Stimulated activated CD4-positive, alpha-beta T cell treated with anti-CD3 and anti-CD28 coated beads, Interleukin-1b, Interleukin-23, amount 100 ng/mL, for 4 hours (primary cell): ENCODE data around the gene RNU2-63P.
"Not testable (repeated sequence)": the region's sequence is repeated elsewhere in the genome, so short reads cannot be mapped to it uniquely, and the experiment has no call there.

Experiments used
- DNase-seq, 2 donors: peaks; one replicate each; pipeline ENCODE4 v3.0.0-alpha.2; 2020; ENCODE audit warnings: low read depth in 2 of 2

The RNU2-63P gene

DNA sequence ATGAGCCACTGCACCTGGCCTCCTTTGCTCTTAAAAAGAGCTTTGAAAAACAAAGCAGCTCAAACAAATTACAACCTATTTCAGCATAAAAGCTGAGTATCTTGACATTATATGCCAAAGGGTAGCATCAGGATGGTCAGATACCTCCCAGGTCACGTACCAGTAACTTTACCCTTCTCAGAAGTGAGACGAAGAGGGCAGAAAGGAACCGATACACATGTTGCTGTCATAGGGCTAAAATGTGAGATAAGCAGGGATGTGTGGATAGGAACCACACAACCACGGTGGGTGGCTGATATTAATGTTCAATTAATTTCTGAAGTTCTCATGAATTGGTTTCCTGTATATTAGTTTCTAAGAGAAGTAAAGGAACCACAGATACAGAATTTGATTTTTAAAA, 12.6 kb upstream of the RNU2-63P start:
- DNase-seq, result no peak

DNA sequence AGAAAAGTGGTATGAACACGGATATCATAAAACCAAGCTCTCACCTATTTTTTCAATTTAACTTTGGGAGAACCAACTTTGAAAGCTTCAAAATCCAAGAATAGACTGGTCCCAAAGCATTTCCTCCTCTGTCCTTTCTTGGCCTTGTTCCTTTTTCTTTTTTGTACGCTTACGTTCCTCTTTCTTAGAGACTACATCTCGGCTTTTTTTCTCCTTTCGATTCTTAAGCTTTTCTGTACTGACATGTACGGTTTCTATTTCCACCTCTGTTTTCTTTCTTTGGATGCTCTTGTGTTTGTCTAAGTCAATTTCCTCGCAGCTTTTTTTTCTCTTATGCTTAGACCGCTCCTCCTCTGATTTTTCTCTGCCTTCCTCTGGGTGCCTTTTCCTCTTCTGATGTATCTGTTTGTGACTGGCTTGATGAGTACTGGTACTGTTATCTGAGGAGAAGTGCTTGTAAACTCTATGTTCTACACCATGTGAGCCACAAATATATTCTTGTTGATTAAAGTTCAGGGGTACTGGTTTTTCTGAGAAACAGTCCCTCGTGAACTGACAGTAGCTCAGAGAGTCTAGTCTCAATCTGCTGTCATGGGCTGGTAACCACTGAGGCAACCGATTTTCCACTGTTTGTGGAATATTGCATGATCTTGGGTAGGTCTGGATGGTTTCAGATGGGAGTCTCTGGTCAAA, 11.5 kb upstream of the RNU2-63P start:
- no peak for DNase-seq

DNA sequence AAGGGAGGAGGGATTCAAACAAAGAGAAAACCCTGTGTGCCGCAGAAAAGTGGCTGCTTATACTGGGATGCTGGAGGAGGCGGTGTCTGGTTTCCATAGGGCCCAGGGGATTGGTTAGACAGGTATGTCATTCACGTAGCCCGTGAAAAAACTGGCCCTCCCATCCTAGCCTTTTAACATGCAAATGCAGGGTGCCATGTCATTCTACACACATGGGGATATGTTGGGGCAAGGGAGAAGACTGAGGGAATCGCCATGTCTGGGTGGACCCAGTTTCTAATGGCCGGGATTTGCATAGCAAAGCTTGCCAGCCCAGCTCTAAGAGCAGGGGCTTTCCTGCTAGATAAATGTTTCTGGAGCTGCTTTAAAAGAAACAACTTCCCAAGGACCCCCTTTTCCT, 8.2 kb upstream of the RNU2-63P start:
- no peak for DNase-seq

DNA sequence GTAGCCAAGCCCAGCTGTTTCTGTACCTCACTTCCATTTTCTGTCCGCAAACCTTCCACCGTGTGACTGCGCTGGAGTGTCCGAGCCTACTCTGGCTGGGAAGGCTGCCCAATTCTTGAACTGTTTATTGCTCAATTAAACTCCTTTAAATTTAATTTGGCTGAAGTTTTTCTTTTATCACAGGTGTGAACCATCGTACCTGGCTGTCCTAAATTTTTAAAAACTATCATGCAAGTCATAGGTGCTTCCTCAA, 6.2 kb upstream of the RNU2-63P start:
- DNase-seq, result no peak

DNA sequence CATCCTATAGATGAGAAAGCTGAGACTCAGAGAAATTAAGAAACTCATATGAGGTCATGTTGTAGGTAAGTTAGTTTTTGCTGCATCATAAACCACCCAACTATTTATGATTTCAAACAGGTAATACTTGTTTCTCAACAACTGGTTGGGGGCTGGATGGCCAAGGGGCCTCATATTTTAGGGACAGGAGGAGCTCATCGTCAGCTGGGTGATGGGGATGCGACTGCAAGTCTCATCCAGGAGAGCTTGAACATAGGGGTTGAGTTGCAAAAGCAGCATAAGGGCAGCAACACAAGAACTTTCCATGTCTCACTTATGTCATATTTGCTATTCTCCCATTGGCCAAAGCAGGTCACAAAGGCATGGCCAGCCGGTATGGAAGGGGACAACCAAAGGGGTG, 3.6 kb upstream of the RNU2-63P start:
- no peak for DNase-seq

DNA sequence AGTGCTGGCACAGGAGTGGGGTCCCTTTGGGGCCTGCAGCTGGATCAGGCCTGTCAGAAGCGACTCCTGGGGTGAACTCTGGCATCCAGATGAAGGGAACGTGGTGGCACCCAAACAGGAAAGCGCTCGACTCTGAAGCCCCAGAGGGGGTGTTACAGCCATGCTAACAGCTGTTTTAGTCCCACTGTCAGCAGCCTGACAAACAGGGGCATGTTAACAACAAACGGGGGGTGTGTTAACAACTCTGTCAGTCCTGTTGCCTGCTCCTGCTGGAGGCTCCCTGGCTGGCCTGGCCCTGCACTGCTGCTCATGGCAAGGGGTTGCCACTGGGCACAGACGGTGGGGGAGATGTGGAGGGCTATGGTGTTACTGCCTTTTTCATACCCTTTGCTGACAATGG, 2.6 kb upstream of the RNU2-63P start:
- no peak for DNase-seq

DNA sequence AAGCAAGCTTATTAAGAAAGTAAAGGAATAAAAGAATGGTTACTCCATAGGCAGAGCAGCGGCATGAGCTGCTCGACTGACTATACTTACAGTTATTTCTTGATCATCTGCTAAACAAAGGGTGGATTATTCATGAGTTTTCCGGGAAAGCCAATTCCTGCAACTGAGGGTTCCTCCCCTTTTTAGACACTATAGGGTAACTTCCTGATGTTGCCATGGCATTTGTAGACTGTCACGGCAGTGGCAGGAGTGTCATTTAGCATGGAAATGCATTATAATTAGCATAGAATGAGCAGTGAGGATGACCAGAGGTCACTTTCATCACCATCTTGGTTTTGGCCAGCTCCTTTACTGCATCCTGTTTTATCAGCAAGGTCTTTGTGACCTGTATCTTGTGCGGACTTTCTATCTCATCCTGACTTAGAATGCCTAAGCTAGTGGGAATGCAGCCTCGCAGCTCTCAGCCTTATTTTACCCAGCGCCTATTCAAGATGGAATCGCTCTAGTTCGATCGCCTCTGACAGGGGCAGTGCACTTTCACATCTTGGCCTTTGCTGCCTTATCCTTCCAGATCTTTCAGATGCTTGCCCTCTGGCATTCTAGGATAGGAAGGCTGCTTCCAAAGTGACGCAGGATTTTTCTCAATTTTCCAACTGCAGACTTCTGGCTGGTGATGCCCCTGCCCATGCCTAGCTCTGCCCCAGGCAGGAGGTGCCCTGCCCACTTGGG, 1.9 kb upstream of the RNU2-63P start:
- not testable (repeated sequence) for DNase-seq

DNA sequence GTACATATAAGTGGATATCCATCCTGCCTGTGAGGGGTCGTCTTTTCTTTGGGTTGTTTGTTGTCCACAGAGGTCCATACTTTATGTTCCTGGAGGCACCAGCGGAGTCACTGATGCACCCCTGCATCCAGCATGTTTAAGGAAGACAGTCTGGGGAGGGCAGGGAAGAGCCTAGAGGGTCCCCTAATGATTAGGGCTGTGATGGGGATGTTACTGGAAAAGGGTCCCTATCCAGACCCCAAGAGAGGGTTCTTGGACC, 1.4 kb upstream of the RNU2-63P start:
- not testable (repeated sequence) for DNase-seq

DNA sequence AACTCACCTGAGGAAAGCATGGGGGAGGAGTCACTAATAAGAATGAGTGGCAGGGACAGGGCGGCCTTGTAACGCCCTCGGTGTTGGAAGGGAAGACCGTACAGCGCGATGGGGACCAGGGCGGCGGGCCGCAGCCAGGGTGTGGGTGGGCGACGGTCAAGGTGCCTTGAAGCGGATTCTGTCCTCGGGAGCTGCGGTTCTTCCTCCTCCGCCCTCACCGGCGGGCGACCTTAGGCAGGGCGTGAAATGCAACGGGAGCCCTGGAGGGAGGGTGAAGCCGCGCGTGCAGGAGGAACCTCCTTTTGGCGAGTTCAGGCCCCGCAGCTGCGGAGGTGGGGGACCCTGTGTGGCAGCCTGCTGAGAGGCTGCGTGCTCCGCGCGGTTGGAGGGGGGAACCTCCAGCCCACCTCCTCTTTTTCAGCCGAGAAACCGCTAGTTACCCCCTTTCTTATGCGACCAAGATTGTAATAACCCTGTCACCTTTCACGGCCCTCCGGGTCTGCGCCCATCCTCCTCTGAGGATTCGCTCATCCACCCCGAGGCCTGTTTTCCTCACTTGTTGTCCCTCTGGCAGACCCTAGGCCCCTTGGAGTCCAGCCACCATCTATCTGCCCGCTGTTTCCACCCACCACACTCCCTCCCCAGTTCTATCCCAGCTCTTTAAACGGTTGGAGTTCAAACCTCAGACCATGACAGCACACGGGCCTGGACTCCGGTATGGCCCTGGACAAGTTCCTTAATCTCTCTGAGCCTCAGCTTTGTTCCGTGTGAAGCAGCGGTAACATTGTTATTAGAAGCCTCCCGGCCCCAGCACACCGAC, 823 bp upstream of the RNU2-63P start:
- DNase-seq, result no peak

DNA sequence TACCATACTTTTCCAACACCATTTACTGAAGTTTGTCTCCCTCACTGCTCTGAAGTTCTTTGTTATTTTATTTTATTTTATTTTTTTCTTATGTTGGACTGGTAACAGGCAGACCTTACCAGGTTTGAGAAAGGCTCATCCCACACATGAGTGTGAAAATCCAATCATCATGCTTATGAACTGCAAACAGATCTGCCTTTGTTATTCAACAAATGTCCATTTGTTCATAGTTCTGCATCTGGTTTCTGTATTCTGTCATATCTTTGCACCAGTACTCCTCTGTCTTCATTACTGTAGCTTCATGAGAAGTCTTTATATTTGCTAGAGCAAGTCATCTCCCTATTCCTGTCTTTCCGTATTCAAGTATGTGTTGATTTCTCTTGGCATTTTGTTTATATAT, 5.3 kb downstream of the RNU2-63P start:
- no peak for DNase-seq

DNA sequence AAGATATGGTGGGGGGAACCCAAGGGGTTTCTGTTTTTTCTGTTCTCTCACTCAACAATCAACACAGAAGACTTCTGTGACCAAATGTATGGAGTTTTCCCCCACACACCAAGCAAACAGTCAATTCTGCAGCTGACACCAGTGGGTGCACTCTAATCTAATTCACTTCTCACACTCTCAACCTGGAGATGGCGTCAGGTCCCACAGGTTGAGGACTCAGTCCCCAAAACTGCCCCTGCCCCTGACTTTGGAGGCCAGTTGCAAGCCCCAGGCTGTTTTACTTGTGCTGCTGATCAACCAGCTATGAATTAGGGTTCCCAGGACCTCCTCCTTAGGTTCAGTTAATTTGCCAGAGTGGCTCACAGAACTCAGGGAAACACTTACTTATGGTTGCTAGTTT, 6.2 kb downstream of the RNU2-63P start:
- no peak for DNase-seq

DNA sequence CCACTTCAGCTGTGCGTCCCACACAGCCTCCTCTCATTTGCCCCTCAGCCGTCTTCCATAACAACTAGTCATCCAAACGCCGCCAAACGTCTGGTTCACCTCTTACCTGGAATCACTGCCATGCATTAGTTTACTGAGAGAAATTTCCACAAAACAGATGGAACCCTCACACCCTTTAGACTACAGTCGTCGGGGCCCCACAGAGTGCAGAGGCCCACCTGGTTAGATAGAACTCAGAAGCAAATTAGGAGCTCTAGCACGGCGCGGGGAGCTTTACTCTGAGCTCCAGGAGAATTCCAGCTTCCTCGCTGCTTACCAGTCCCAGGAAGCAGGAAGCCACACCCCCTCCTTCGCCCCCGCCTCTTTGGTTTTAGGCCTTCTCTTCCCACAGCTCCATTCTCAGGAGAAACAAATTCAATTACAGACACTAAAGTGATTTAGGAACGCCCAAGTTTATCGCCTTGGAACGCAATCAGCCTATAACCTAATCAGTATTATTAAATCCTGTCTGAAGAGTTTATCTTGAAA, 9.4 kb downstream of the RNU2-63P start:
- no peak for DNase-seq

DNA sequence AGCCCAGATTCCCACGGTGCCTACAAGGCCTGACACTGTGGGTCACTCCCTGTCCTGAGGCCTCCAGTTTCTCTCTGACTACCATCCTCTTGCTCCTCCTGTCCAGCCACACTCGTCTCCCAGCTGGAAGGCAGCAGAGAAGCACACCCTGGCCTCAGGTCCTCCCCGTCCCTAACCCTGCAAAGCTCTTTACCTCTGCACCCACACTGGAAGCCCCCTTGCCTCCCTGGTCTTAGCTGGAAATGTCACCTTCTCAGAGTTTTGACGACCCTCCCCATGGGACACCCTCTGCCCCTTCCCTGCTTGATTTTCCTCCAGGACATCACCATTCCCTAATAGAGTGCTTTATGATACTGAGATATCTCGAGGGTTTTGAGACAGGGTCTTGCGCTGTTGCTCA, 10.6 kb downstream of the RNU2-63P start:
- DNase-seq, result no peak

DNA sequence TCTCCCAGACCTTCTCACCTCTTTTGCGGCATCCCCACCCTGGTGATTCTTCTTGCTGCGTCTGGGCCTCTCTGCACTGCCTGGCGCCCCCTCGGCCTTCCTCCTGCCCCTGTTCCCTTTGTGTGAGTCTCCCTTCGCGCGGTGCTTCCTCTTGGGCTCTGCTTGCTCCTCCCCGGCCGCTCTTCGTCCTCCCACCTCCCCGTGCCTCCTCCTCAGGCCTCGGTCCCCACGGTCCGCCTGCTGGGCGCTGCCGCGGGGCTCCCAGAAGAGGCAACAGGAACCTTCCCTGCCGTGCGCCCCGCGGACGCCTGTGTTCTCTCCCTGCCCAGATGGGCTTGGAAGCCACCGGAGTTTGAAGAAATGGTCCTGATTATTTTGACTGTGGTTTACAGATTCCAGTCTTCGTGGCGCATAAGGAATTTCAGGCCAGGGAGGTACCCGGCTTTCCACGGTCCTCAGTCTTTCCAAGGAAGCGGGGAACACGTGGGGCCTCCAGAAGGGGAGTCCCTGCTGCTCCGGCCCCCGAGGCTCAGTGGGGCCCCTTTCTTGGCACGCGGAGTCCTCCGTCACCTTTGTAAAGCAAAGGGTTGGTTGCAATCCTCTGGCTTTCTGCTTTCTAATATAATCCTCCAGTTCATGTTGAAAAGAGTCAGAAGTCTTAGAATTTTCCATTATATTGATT, 13.1 kb downstream of the RNU2-63P start:
- no peak for DNase-seq

DNA sequence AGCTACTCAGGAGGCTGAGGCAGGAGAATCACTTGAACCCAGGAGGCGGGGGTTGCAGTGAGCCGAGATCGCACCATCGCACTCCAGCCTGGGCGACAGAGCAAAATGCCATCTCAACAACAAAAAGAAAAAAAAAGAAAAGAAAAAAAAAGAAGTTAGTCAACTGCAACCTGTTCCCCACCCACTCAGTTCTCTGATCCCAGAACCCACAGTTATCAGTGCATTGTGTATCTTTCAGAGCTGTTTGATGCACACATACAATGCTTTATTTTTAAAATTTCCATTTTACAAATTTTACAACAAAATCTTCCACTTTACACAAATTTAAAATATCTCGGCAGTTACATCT, 14.0 kb downstream of the RNU2-63P start:
- no peak for DNase-seq

DNA sequence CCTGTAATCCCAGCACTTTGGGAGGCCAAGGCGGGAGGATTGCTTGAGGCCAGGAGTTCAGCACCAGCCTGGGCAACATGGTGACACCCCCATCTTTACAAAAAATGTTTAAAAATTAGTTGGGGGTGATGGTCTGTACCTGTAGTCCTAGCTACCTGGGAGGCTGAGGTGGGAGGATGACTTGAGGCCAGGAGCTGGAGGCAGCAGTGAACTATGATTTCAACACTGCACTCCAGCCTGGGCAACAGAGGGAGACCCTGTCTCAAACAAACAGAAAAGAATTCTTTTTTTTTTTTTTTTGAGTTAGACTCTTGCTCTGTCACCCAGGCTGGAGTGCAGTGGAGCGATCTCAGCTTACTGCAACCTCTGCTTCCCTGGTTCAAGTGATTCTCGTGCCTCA, 15.9 kb downstream of the RNU2-63P start:
- DNase-seq, result not testable (repeated sequence)

DNA sequence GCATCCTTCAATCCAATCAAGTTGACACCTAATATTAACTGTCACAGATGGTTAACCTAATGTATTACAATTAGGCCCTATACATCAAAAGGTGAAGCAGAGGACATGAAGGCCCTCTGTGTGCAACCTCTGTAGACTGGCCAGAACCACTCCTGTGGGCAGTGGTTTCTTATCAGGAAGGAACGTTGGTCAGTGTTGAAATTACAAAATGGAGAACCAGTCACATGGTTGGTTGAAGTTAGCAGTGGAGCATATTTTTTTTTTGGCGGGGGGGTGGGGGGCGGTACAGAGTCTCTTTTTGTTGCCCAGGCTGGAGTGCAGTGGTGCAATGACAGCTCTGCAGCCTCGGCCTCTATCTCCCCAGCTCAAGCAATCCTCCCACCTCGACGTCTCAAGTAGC, 19.8 kb downstream of the RNU2-63P start:
- no peak for DNase-seq

DNA sequence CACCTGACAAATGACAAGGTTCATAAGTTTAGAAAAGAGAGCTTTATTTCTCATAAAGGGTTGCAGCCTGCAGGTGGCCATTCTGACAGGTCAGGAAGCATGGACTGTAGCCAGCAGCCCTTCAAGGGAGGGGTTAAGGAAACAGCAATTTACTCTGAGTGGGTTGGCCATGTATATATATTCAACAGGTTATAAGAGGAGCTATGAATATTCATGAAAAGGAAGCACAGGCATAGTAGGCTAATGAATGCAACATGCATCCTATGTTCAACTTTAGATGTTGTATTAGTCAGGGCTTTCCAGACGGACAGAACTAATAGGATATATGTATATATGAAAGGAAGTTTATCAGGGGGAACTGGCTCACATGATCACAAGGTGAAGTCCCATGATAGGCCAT, 20.6 kb downstream of the RNU2-63P start:
- DNase-seq, result no peak

DNA sequence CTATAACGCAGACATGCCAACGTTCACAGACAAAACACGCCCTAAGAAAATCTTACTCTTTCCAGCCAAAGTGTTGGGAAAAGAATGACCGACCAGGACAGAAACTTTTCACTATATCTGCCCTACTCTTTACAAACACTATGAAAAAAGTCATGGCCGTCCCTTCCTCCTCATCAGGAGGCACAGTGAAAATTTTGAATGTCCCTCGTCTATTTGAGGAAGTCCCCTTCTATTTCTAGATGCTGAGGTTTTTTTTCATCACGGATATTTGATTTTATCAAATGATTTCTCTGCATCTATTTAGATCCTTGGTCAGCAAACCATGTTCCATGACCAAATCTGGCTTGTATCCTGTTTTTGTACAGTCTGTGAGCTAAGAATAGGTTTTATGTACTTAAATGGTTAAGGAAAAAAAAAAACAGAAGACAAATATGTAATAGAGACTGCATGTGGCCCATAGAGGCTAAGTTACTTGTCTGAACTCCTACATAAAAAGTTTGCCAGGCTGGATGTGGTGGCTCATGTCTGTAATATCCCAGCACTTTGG, 22.0 kb downstream of the RNU2-63P start:
- DNase-seq, result not testable (repeated sequence)

DNA sequence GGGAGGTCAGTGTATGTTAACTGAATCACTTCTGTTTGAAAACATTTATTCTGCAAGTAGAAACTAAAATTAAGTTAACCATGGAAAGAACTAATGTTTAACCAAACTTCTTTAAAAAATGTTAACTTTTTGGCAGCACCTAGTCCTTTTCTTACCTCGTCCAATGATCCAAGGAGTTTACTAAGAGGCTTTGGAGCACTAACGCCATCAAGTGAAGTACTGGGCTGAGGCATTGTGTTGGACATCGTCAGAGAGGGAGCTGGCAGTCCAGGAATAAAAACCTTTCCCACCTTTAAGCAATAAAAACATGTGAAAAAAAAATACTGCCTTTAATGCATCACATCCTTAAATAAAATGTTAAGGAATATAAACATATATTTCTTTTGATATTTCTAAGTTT, 23.8 kb downstream of the RNU2-63P start:
- not testable (repeated sequence) for DNase-seq

DNA sequence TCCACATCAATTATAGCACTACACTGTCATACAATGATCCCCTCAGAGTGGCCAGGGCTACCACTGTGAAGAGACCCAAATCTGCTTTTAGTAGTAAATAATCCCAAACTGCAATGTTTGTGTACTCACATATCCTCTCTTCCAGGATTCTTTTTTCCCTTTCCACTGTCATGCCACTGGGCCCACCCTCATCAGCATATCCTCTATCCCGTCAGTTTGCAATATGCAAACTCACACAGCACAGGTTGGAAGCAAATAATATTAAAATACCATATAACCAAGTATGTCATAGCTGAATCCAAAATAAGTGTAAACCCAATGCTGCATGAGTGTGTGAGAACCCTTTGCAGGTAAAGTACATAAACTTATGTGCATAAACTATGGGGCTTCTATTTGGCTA, 28.9 kb downstream of the RNU2-63P start:
- DNase-seq, result not testable (repeated sequence)

DNA sequence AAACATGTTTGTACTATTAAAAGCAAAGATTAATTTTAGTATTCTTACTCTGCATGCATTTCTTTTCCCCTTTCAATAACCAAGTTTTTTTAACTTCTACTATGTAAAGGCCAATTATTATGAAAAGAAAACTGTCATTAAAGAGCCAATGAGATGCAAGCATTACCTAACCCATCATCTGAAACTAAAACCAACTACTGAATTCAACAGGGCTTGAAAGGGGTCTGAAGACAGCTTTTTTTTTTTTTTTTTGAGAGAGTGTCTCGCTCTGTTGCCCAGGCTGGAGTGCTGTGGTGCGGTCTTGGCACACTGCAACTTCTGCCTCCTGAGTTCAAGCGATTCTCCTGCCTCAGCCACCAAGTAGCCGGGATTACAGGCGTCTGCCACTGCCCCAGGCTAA, 30.4 kb downstream of the RNU2-63P start:
- not testable (repeated sequence) for DNase-seq
